ENCODE measurements around the gene WNT11.

DNA sequence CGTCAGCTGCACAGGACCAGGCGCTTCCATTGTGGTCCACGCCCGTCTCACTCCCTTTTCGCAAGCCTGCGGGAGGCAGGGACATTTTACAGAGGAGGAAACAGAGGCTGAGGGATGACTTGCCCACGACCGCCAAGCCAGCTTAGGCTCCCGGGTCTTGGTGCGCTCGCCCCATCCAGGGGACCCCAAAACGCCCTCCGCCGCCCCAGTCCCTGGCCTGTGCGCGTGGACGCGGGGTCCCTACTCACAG, 300 bp downstream of the WNT11 start:
- TF ChIP-seq, protein P1, sequence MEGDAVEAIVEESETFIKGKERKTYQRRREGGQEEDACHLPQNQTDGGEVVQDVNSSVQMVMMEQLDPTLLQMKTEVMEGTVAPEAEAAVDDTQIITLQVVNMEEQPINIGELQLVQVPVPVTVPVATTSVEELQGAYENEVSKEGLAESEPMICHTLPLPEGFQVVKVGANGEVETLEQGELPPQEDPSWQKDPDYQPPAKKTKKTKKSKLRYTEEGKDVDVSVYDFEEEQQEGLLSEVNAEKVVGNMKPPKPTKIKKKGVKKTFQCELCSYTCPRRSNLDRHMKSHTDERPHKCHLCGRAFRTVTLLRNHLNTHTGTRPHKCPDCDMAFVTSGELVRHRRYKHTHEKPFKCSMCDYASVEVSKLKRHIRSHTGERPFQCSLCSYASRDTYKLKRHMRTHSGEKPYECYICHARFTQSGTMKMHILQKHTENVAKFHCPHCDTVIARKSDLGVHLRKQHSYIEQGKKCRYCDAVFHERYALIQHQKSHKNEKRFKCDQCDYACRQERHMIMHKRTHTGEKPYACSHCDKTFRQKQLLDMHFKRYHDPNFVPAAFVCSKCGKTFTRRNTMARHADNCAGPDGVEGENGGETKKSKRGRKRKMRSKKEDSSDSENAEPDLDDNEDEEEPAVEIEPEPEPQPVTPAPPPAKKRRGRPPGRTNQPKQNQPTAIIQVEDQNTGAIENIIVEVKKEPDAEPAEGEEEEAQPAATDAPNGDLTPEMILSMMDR (conservative IDR thresholded peaks at IDR 0.05), result no peak
- TF ChIP-seq EZH2 (IDR thresholded peaks at IDR 0.05; ENCODE audit: low read depth), result no peak

All from PC-9 (cell line).